ENCODE results near the gene GALNTL6.

GALNTL6 gene

DNA sequence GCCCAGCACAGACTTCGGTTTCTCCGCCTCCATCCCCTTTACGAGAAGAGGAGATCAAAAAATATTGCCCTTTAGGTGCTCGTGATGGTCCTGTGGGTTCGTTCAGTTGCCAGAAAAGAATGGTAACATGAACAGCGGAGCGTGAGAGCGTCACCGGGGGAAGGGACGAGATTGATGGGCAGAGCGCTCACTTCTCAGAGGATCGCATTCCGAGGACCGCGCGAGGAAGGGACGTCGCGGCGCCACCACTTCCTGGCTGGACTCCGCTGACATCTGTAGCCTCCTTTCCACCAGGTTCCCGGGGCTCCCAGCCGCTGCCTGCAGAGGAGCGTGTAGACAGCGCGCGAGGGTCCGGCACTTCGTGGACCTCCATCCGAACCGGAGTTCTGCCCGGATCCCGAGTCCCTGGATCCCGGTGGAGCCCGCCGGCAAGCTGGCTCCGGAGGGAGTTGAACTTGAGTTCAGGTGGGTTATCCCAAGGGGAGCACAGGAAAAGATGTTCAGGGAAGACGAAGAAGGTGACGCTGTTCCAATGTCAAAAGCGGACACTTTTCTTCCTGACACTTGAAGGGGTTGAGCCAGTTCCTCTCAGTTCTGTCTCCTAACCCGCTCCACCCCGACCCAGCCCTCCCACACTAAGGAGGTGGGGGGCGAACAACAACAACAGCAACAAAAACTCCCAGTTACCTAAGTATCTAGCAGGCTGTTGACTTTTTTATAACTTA is 484 bp downstream of the GALNTL6 start:
- Histone ChIP-seq H3K9ac (ENCODE audit: low read depth, low read length, poor library complexity, severe bottlenecking) (no peak overlapping the region), H3K4me3 (ENCODE audit: low read length, poor library complexity, severe bottlenecking) (no peak overlapping the region), H3K27me3 (ENCODE audit: insufficient read depth, low read length, poor library complexity, severe bottlenecking) (no peaks in the 10 kb centered on the region), H3F3A (ENCODE audit: low read depth) (no peaks in the 10 kb centered on the region), H2AFZ (ENCODE audit: low read length) (no peak overlapping the region), H3K36me3 (ENCODE audit: insufficient read depth, low read length) (no peaks in the 10 kb centered on the region), H3K79me2 (ENCODE audit: insufficient read depth, low read length) (no peaks in the 10 kb centered on the region), H3K4me2 (ENCODE audit: low read depth, low read length, poor library complexity, severe bottlenecking) (no peak overlapping the region), H3K4me1 (ENCODE audit: insufficient read depth, low read length, poor library complexity, severe bottlenecking) (no peaks in the 10 kb centered on the region), H3K9me2 (replicated peaks; ENCODE audit: low read depth, low read length) (no peaks in the 10 kb centered on the region), H4K20me1 (ENCODE audit: insufficient read depth, low read length, poor library complexity, severe bottlenecking) (no peaks in the 10 kb centered on the region), H3K9me3 (ENCODE audit: insufficient read depth, low read depth, low read length) (no peaks in the 10 kb centered on the region)
- TF ChIP-seq, protein P1, sequence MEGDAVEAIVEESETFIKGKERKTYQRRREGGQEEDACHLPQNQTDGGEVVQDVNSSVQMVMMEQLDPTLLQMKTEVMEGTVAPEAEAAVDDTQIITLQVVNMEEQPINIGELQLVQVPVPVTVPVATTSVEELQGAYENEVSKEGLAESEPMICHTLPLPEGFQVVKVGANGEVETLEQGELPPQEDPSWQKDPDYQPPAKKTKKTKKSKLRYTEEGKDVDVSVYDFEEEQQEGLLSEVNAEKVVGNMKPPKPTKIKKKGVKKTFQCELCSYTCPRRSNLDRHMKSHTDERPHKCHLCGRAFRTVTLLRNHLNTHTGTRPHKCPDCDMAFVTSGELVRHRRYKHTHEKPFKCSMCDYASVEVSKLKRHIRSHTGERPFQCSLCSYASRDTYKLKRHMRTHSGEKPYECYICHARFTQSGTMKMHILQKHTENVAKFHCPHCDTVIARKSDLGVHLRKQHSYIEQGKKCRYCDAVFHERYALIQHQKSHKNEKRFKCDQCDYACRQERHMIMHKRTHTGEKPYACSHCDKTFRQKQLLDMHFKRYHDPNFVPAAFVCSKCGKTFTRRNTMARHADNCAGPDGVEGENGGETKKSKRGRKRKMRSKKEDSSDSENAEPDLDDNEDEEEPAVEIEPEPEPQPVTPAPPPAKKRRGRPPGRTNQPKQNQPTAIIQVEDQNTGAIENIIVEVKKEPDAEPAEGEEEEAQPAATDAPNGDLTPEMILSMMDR (conservative IDR thresholded peaks at IDR 0.05; ENCODE audit: low read length), result no peak
- TF ChIP-seq EZH2phosphoT487 (IDR thresholded peaks at IDR 0.05; ENCODE audit: borderline replicate concordance), result no peak

DNA sequence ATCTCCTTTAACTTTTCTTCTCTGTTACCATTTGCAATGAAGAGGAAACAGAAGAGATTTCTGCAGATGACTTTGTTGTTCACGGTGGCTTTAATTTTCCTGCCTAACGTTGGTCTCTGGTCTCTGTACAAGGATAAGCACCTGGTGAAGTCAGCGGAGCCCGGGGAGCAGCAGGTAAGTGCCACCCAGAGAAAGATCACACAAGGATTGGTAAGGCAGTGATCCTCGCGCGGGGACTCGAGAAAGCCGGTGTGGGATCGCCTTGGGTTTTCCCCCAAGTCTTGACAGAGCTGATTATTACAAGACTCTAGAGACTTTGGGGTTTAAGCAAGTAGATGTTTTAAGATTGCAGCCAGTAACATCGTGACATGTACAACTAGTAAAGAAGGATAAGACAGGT is 1.3 kb downstream of the GALNTL6 start:
- Histone ChIP-seq H2AFZ (ENCODE audit: low read length) (no peak overlapping the region), H3K4me3 (ENCODE audit: low read length, poor library complexity, severe bottlenecking) (no peak overlapping the region), H3K4me2 (ENCODE audit: low read depth, low read length, poor library complexity, severe bottlenecking) (no peak overlapping the region), H3F3A (ENCODE audit: low read depth) (no peaks in the 10 kb centered on the region), H3K4me1 (ENCODE audit: insufficient read depth, low read length, poor library complexity, severe bottlenecking) (no peaks in the 10 kb centered on the region), H3K79me2 (ENCODE audit: insufficient read depth, low read length) (no peaks in the 10 kb centered on the region), H3K27me3 (ENCODE audit: insufficient read depth, low read length, poor library complexity, severe bottlenecking) (no peaks in the 10 kb centered on the region), H3K9ac (ENCODE audit: low read depth, low read length, poor library complexity, severe bottlenecking) (no peak overlapping the region), H3K9me2 (replicated peaks; ENCODE audit: low read depth, low read length) (no peaks in the 10 kb centered on the region), H4K20me1 (ENCODE audit: insufficient read depth, low read length, poor library complexity, severe bottlenecking) (no peaks in the 10 kb centered on the region), H3K36me3 (ENCODE audit: insufficient read depth, low read length) (no peaks in the 10 kb centered on the region), H3K9me3 (ENCODE audit: insufficient read depth, low read depth, low read length) (no peaks in the 10 kb centered on the region)
- no peak for TF ChIP-seq EZH2phosphoT487 (IDR thresholded peaks at IDR 0.05; ENCODE audit: borderline replicate concordance)
- TF ChIP-seq, protein P1 (conservative IDR thresholded peaks at IDR 0.05; ENCODE audit: low read length), result no peak

DNA sequence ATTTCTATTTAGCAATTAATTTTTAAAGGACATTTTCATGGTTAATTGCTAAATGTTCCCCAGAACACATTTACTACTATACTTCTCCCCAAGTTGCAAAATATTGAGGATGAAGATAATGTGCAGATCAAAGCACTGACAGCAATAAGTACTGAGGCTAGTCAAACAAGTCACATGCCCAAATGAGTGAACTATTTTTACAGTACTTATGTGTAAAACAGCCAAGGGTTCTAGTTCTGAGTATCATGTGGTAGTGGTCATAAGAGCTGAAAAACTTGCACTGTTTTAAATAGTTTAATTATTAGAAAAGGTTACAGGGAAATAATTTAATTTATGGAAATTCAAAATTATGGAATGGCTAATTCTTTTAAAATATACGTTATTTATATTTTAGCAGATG is 3.8 kb downstream of the GALNTL6 start:
- Histone ChIP-seq H3K36me3 (ENCODE audit: insufficient read depth, low read length) (no peaks in the 10 kb centered on the region), H3F3A (ENCODE audit: low read depth) (no peaks in the 10 kb centered on the region), H3K9me3 (ENCODE audit: insufficient read depth, low read depth, low read length) (no peaks in the 10 kb centered on the region), H3K4me1 (ENCODE audit: insufficient read depth, low read length, poor library complexity, severe bottlenecking) (no peaks in the 10 kb centered on the region), H4K20me1 (ENCODE audit: insufficient read depth, low read length, poor library complexity, severe bottlenecking) (no peaks in the 10 kb centered on the region), H3K4me2 (ENCODE audit: low read depth, low read length, poor library complexity, severe bottlenecking) (no peak overlapping the region), H3K4me3 (ENCODE audit: low read length, poor library complexity, severe bottlenecking) (no peak overlapping the region), H3K9ac (ENCODE audit: low read depth, low read length, poor library complexity, severe bottlenecking) (no peak overlapping the region), H3K79me2 (ENCODE audit: insufficient read depth, low read length) (no peaks in the 10 kb centered on the region), H3K9me2 (replicated peaks; ENCODE audit: low read depth, low read length) (no peaks in the 10 kb centered on the region), H2AFZ (ENCODE audit: low read length) (no peak overlapping the region), H3K27me3 (ENCODE audit: insufficient read depth, low read length, poor library complexity, severe bottlenecking) (no peaks in the 10 kb centered on the region)
- TF ChIP-seq EZH2phosphoT487 (IDR thresholded peaks at IDR 0.05; ENCODE audit: borderline replicate concordance), result no peak
- TF ChIP-seq, protein P1 (conservative IDR thresholded peaks at IDR 0.05; ENCODE audit: low read length), result no peak
